NCI-H524 treated with DMSO at 0.1 percent for 48 hours (cell line): ENCODE measurements around the gene APOA1.

Source experiments
- DNase-seq: peaks from one replicate; lab custom pipeline; 2025; lab: John Stamatoyannopoulos, UW

The APOA1 gene

GRCh38 chr11:116788975-116789374 is 48.4 kb downstream of the APOA1 start:
- DNase-seq: no peak

- no peak for DNase-seq
Observed at GRCh38 chr11:116788534-116788933, 48.9 kb downstream of the APOA1 start.

DNA sequence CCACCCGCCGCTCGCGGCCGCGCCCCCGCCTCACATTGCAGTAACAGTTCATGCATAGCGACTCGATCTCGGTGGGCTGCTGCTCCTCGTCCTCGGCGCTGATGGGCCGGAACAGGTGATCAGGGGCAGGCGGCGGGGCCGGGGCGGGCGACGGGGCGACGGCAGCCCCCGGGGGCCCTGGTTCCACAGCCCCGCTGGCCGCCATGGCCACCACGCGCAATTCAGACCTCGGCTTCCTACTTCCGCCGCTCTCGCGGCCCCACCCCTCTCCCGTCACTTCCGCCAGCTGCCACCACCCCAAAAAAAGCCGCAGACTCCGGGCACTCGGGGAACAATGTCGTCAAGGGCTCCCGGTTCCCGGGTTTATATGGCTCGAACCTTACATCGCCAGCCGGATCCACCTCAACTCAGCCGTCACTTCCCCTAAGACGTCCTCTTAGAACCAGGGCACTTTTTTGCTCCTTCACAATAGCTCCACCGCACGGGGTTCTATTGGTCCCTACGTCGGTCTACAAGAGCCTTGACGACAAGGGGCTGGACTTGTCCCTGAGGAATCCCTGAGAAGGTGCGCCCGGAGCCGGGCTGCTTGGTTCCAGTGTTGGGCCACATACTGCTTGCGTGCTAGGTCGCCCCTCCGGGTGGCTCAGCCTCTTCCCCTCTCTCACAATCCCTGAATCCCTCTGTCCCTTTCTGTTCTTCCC is 49.5 kb downstream of the APOA1 start, which contains the start of gene ZPR1:
ZPR1 (minus strand) TSS at position 238 of the 701 bp plus-strand sequence; CDS start at position 205, 33 bp downstream.
- no peak for DNase-seq

GRCh38 chr11:116787436-116787785 is 50.0 kb downstream of the APOA1 start:
- no peak for DNase-seq

DNA sequence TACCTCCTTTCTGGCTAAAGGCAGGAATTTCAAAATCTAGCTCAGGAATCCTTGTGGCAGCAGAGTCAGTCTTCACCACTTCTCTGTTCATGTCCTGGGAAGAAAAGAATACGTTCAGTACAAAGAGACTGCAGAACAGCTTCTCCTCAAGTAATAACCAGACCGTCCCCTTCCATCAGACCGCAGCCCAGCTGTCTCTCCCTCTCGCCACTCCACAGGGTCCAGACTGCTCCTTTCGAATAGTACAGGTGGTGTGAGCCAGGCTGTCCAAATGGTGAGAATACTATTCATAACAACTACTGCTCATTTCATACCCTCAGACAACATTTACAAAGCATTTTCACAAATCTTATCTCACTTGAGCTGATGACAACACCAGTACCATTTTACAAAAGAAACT is 50.5 kb downstream of the APOA1 start:
- no peak for DNase-seq

DNA sequence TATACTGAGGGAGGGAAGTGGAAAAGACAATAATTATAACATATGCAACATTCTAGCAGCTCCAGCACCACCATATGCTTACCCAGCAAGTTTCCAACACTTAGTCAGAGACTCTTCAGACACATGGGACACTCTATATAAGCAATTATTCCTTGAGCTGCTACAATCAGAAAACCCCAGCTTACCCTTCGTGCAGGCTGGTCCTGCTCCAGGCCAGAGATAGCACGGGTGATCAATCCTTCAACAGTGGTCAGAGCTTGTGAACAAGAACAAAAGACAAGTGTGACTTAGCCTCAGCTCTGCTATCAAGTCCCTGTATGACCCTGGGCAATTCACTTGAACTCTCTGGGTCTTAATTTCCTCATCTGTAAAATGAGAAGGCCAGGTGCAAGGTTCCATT is 51.1 kb downstream of the APOA1 start:
- DNase-seq: no peak
